ENCODE results near the gene THPO. TPM values are rescaled to one million over a fixed set of nuclear protein-coding genes. Genes with fewer than 3 reads are reported as not detected.

Gene THPO
- polyA plus RNA-seq, 1 donor from 2014 or later: 0.59 TPM

DNA sequence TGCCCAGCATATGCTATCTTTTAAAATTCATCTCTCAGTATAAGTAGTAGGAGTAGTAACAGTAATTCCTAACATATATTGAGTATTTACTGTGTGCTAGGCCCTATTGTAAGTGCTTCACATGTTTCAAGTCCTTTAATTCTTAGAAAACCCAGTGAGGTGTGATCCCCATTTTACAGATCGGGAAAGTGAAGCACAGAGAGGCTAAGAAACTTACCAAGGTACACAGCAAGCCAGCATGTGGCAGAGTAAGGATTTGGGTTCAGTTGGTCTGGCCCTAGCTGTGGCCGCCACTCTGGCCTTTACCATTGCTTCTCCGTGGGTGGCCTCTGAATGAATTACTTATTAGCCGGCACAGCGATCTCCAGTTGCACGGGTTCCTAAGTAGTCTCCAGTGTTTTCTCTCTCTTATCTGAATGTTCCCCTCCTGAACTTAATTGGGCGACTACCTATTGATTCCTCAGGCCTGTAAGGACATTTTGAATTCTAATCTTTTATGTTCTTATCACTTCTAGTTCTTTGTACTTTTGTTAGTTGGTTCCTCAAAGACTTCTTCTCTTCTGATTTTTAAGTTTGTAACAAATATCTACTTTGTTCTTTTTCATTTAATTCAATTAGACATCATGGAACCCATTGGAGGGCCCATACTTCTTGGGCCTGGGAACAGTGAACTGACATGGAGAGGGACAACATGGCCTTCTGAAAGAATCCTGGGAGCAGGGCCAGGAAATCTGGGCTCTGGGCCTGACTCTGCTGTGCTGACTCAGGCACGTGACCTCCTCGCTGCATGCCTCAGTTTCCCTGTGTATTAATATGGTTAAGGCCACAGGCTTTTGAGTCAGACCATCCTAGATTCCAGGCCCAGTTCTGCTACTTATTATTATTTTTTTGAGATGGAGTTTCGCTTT is 28.2 kb downstream of the THPO start:
- TF ChIP-seq, protein P1, sequence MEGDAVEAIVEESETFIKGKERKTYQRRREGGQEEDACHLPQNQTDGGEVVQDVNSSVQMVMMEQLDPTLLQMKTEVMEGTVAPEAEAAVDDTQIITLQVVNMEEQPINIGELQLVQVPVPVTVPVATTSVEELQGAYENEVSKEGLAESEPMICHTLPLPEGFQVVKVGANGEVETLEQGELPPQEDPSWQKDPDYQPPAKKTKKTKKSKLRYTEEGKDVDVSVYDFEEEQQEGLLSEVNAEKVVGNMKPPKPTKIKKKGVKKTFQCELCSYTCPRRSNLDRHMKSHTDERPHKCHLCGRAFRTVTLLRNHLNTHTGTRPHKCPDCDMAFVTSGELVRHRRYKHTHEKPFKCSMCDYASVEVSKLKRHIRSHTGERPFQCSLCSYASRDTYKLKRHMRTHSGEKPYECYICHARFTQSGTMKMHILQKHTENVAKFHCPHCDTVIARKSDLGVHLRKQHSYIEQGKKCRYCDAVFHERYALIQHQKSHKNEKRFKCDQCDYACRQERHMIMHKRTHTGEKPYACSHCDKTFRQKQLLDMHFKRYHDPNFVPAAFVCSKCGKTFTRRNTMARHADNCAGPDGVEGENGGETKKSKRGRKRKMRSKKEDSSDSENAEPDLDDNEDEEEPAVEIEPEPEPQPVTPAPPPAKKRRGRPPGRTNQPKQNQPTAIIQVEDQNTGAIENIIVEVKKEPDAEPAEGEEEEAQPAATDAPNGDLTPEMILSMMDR (IDR thresholded peaks at IDR 0.05; ENCODE audit: poor library complexity, severe bottlenecking): no peak
- TF ChIP-seq, protein P2, sequence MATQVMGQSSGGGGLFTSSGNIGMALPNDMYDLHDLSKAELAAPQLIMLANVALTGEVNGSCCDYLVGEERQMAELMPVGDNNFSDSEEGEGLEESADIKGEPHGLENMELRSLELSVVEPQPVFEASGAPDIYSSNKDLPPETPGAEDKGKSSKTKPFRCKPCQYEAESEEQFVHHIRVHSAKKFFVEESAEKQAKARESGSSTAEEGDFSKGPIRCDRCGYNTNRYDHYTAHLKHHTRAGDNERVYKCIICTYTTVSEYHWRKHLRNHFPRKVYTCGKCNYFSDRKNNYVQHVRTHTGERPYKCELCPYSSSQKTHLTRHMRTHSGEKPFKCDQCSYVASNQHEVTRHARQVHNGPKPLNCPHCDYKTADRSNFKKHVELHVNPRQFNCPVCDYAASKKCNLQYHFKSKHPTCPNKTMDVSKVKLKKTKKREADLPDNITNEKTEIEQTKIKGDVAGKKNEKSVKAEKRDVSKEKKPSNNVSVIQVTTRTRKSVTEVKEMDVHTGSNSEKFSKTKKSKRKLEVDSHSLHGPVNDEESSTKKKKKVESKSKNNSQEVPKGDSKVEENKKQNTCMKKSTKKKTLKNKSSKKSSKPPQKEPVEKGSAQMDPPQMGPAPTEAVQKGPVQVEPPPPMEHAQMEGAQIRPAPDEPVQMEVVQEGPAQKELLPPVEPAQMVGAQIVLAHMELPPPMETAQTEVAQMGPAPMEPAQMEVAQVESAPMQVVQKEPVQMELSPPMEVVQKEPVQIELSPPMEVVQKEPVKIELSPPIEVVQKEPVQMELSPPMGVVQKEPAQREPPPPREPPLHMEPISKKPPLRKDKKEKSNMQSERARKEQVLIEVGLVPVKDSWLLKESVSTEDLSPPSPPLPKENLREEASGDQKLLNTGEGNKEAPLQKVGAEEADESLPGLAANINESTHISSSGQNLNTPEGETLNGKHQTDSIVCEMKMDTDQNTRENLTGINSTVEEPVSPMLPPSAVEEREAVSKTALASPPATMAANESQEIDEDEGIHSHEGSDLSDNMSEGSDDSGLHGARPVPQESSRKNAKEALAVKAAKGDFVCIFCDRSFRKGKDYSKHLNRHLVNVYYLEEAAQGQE (IDR thresholded peaks at IDR 0.05; ENCODE audit: borderline replicate concordance): no peak
- no peak for TF ChIP-seq POLR2AphosphoS5 (IDR thresholded peaks at IDR 0.05)
- no peak for TF ChIP-seq SMC3 (conservative IDR thresholded peaks at IDR 0.05; ENCODE audit: poor library complexity)
- no peak for TF ChIP-seq RAD21 (conservative IDR thresholded peaks at IDR 0.05)
- Histone ChIP-seq H3K9me3 (ENCODE audit: low read length) (no peaks in the 10 kb centered on the region), H3K9me2 (ENCODE audit: insufficient read depth, low read length) (no peaks in the 10 kb centered on the region), H3K79me2 (replicated peaks; ENCODE audit: insufficient read depth, low read length) (no peaks in the 10 kb centered on the region), H3K9ac (ENCODE audit: low read length) (no peak overlapping the region), H3K27ac (ENCODE audit: low read length) (no peak overlapping the region), H3F3A (ENCODE audit: insufficient read depth, low read length, poor library complexity, severe bottlenecking) (no peaks in the 10 kb centered on the region), H3K36me3 (ENCODE audit: insufficient read depth, low read length) (no peaks in the 10 kb centered on the region), H3K4me2 (ENCODE audit: low read length) (no peak overlapping the region), H4K20me1 (ENCODE audit: insufficient read depth) (no peaks in the 10 kb centered on the region), H2AFZ (ENCODE audit: low read depth, low read length) (no peak overlapping the region), H3K27me3 (ENCODE audit: insufficient read depth, low read depth, low read length) (no peaks in the 10 kb centered on the region), H3K4me3 (ENCODE audit: low read length) (no peak overlapping the region)

DNA sequence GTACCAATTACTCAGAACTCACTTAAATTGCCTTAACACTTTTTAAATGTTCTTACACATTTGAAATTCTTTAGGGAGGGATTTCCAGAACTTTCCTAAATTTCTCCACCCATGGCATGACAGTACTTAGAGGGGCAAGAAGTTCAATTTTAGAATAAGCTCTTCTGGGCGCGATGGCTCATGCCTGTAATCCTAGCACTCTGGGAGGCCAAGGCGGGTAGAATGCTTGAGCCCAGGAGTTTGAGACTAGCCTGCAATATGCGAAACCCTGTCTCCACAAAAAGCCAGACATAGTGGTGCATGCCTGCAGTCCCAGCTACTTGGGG is 30.0 kb downstream of the THPO start:
- Histone ChIP-seq H3K4me2 (ENCODE audit: low read length) (no peak overlapping the region), H4K20me1 (ENCODE audit: insufficient read depth) (no peaks in the 10 kb centered on the region), H3K9me3 (ENCODE audit: low read length) (no peaks in the 10 kb centered on the region), H3K27me3 (ENCODE audit: insufficient read depth, low read depth, low read length) (no peaks in the 10 kb centered on the region), H3F3A (ENCODE audit: insufficient read depth, low read length, poor library complexity, severe bottlenecking) (no peaks in the 10 kb centered on the region), H3K4me3 (ENCODE audit: low read length) (no peak overlapping the region), H2AFZ (ENCODE audit: low read depth, low read length) (no peak overlapping the region), H3K9ac (ENCODE audit: low read length) (no peak overlapping the region), H3K9me2 (ENCODE audit: insufficient read depth, low read length) (no peaks in the 10 kb centered on the region), H3K79me2 (replicated peaks; ENCODE audit: insufficient read depth, low read length) (no peaks in the 10 kb centered on the region), H3K27ac (ENCODE audit: low read length) (no peak overlapping the region), H3K36me3 (ENCODE audit: insufficient read depth, low read length) (no peaks in the 10 kb centered on the region)
- no peak for TF ChIP-seq TAF1 (IDR thresholded peaks at IDR 0.05; ENCODE audit: low read depth)
- TF ChIP-seq RAD21 (conservative IDR thresholded peaks at IDR 0.05): no peak
- TF ChIP-seq SMC3 (conservative IDR thresholded peaks at IDR 0.05; ENCODE audit: poor library complexity): no peak
- no peak for TF ChIP-seq EZH2 (IDR thresholded peaks at IDR 0.05; ENCODE audit: borderline replicate concordance, insufficient read depth, low read length, poor library complexity, severe bottlenecking)
- TF ChIP-seq MXI1 (conservative IDR thresholded peaks at IDR 0.05; ENCODE audit: poor library complexity, severe bottlenecking): no peak
- no peak for TF ChIP-seq POLR2AphosphoS5 (IDR thresholded peaks at IDR 0.05)
